ENCODE data around the gene PKD1L1.

DNA sequence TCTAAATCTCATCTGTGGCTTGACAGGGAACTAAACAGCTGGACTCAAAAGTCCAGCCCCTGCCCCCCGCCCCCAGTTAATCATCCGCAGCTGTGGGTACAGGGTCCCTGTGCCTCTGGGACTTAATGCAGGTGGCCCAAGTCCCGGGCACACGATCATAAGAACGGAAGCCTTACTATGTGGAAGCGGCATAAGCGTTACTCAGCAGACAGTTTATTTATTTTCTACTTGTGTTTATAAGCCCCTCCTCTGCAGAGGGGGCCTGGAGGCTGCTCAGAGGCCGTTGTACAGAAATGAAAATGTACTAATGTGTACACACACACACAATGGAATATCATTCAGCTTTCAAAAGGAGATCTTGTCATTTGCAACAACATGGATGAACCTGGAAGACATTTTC, 208.4 kb downstream of the PKD1L1 start:
- TF ChIP-seq, protein P1, sequence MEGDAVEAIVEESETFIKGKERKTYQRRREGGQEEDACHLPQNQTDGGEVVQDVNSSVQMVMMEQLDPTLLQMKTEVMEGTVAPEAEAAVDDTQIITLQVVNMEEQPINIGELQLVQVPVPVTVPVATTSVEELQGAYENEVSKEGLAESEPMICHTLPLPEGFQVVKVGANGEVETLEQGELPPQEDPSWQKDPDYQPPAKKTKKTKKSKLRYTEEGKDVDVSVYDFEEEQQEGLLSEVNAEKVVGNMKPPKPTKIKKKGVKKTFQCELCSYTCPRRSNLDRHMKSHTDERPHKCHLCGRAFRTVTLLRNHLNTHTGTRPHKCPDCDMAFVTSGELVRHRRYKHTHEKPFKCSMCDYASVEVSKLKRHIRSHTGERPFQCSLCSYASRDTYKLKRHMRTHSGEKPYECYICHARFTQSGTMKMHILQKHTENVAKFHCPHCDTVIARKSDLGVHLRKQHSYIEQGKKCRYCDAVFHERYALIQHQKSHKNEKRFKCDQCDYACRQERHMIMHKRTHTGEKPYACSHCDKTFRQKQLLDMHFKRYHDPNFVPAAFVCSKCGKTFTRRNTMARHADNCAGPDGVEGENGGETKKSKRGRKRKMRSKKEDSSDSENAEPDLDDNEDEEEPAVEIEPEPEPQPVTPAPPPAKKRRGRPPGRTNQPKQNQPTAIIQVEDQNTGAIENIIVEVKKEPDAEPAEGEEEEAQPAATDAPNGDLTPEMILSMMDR (IDR thresholded peaks at IDR 0.05): no peak
- TF ChIP-seq EP300 (IDR thresholded peaks at IDR 0.05): no peak
- TF ChIP-seq POLR2A (IDR thresholded peaks at IDR 0.05): no peak
- TF ChIP-seq POLR2AphosphoS5 (IDR thresholded peaks at IDR 0.05): no peak
